H1 (cell line): ENCODE measurements around the gene RAPGEF5. TPM values are rescaled to one million over a fixed set of nuclear protein-coding genes. Genes with fewer than 3 reads are reported as not detected.

Experiments
- CBX5 ChIP-seq: fragments of 300-800, 300-1000 bp; sonication (generic); IDR thresholded peaks from 2 replicates; pipeline ENCODE4 v1.7.1; 2016; ENCODE audit warnings: antibody characterized with exemption, low read length, low read depth
- CEBPB ChIP-seq: IDR thresholded peaks from 2 replicates; pipeline ENCODE4 v1.6.1; 2012; ENCODE audit warnings: low read depth, low read length
- HDAC2 ChIP-seq, 2 experiments: fragments of 300-600 bp in 1 of 2; sonication (generic) in 1 of 2; IDR thresholded peaks; 2 replicates each; pipeline ENCODE4 v1.6.1; 2011 to 2012; ENCODE audit warnings: low read depth in 2 of 2, low read length in 2 of 2, mild to moderate bottlenecking in 2 of 2, moderate library complexity in 2 of 2, borderline replicate concordance in 1 of 2, inconsistent platforms in 1 of 2
- POLR2A ChIP-seq, 2 experiments: IDR thresholded peaks; 1 replicate in 1 of 2; 2 replicates in 1 of 2; pipeline ENCODE4 v1.6.1; 2011; ENCODE audit warnings: low read depth in 2 of 2, low read length in 2 of 2, mild to moderate bottlenecking in 2 of 2; ENCODE audit errors: control extremely low read depth in 1 of 2
- POU5F1 ChIP-seq: IDR thresholded peaks from 2 replicates; pipeline ENCODE4 v1.6.1; 2011; ENCODE audit warnings: low read depth, mild to moderate bottlenecking, low read length, moderate library complexity
- TAF1 ChIP-seq: IDR thresholded peaks from 2 replicates; pipeline ENCODE4 v1.6.1; 2011; ENCODE audit warnings: mild to moderate bottlenecking, low read depth, low read length
- polyA plus RNA-seq, 7 experiments: library from polyadenylated mRNA; depleted of rRNA in 3 of 7; stranded (reverse) in 5 of 7; unstranded in 2 of 7; fragments of >200 nt in 5 of 7; fragments of 200-250 nt in 2 of 7; gene quantifications; 1 replicate in 5 of 7; 2 replicates in 1 of 7; 4 replicates in 1 of 7; pipeline versions ENCODE4 v1.2.1 to v1.2.3, GENCODE V29; 2011 to 2013; ENCODE audit warnings: missing spikeins in 2 of 7, mixed read lengths in 2 of 7
- total RNA-seq: library from RNA; stranded (reverse); fragmentation: NEBNext Ultra II Directional; extraction: Animal tissue kit (Norgen Biotek cat#: 25700); gene quantifications from 2 replicates; pipeline ENCODE4 v1.2.1, GENCODE V29; 2021
- TF ChIP-seq, protein P1 (sequence below): IDR thresholded peaks from 2 replicates; pipeline ENCODE4 v1.6.1; 2012; ENCODE audit warnings: low read length, inconsistent platforms
- TF ChIP-seq, protein P2 (sequence below), 3 experiments: IDR thresholded peaks; 1 replicate in 2 of 3; 2 replicates in 1 of 3; pipeline versions ENCODE4 v1.5.1 to v1.6.1; 2011; ENCODE audit warnings: low read length in 3 of 3, mild to moderate bottlenecking in 3 of 3, inconsistent platforms in 2 of 3, low read depth in 1 of 3, moderate library complexity in 1 of 3; ENCODE audit not compliant: insufficient read depth in 1 of 3; ENCODE audit errors: control extremely low read depth in 1 of 3

The RAPGEF5 gene
- total and polyA plus RNA-seq, 2 of the 8 experiments (the other 6 are each of a cell fraction or from before 2014, with no cell fraction given): 4.4 to 22.9 TPM

- TF ChIP-seq, protein P1, sequence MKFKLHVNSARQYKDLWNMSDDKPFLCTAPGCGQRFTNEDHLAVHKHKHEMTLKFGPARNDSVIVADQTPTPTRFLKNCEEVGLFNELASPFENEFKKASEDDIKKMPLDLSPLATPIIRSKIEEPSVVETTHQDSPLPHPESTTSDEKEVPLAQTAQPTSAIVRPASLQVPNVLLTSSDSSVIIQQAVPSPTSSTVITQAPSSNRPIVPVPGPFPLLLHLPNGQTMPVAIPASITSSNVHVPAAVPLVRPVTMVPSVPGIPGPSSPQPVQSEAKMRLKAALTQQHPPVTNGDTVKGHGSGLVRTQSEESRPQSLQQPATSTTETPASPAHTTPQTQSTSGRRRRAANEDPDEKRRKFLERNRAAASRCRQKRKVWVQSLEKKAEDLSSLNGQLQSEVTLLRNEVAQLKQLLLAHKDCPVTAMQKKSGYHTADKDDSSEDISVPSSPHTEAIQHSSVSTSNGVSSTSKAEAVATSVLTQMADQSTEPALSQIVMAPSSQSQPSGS: no peak
- TF ChIP-seq, protein P2, sequence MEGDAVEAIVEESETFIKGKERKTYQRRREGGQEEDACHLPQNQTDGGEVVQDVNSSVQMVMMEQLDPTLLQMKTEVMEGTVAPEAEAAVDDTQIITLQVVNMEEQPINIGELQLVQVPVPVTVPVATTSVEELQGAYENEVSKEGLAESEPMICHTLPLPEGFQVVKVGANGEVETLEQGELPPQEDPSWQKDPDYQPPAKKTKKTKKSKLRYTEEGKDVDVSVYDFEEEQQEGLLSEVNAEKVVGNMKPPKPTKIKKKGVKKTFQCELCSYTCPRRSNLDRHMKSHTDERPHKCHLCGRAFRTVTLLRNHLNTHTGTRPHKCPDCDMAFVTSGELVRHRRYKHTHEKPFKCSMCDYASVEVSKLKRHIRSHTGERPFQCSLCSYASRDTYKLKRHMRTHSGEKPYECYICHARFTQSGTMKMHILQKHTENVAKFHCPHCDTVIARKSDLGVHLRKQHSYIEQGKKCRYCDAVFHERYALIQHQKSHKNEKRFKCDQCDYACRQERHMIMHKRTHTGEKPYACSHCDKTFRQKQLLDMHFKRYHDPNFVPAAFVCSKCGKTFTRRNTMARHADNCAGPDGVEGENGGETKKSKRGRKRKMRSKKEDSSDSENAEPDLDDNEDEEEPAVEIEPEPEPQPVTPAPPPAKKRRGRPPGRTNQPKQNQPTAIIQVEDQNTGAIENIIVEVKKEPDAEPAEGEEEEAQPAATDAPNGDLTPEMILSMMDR (IDR thresholded peaks at IDR 0.05; ENCODE audit: control extremely low read depth in 1 of 3, insufficient read depth in 1 of 3, low read depth in 1 of 3, low read length in 3 of 3): no peak
- TF ChIP-seq HDAC2 (IDR thresholded peaks at IDR 0.05; ENCODE audit: borderline replicate concordance in 1 of 2, low read depth in 2 of 2, low read length in 2 of 2) (no peak), CBX5 (no peak), POLR2A (IDR thresholded peaks at IDR 0.05; ENCODE audit: control extremely low read depth in 1 of 2, low read depth in 2 of 2, low read length in 2 of 2) (no peak), POU5F1 (no peak), CEBPB (no peak), TAF1 (no peak)
These were observed 266.8 kb downstream of the RAPGEF5 start (continued) for GRCh38 chr7:22090107-22090506.
